Measurements from ENCODE around the gene GNG13. TPM values are rescaled to one million over a fixed set of nuclear protein-coding genes. Genes with fewer than 3 reads are reported as not detected.

The GNG13 gene
- total RNA-seq, 1 experiment from 2014 or later: not detected

DNA sequence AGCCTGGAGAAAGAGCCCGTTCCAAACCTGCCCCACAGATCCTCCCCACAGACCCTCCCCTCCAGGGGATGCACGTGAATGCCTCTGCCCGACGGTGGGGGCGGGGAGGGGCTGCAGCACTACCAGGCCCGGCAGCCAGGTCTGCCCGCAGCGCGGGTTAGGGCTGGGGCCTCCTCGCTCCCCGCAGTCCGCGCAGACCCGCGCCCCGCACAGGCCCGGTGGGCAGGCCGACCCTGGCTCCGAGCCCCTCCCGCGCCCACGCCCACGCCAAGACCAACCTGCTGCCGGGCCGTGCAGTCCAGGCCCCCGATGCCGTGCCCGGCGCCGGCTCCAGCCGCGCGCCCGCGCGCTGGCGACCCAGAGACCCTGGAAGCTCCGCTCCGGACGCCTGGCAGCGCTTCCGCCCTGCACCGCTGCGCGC is 12.5 kb downstream of the GNG13 start, which contains the start of gene RPUSD1:
TSS of gene RPUSD1 (minus strand) at position 404 of the 421 bp plus-strand sequence. CDS start 644 bp downstream, outside the sequence.
- ATAC-seq (peak; percentile 18), DNase-seq (no peak)
- Histone ChIP-seq H3K4me1 (ENCODE audit: insufficient read depth, low read length) (peaks cover 16% of the 10 kb centered on the region), H3K27ac (ENCODE audit: low read length) (no peak within 1 kb of the TSS), H3K4me2 (ENCODE audit: low read length) (peak within 1 kb of the TSS; percentile 94), H3F3A (ENCODE audit: low read length, unreplicated experiment) (no peaks in the 10 kb centered on the region), H3K9ac (ENCODE audit: low read length) (peak within 1 kb of the TSS; percentile 86), H3K27me3 (ENCODE audit: low read length) (no peaks in the 10 kb centered on the region), H3K9me3 (ENCODE audit: low read length) (no peaks in the 10 kb centered on the region), H3K79me2 (ENCODE audit: low read length) (peaks cover 45% of the 10 kb centered on the region), H4K20me1 (ENCODE audit: low read length) (no peaks in the 10 kb centered on the region), H3K9me2 (replicated peaks; ENCODE audit: low read length) (no peaks in the 10 kb centered on the region), H3K4me3 (ENCODE audit: low read length) (peak within 1 kb of the TSS; percentile 95), H3K36me3 (ENCODE audit: low read depth, low read length) (no peaks in the 10 kb centered on the region; the same call in 1 of the 2 replicates), H2AFZ (ENCODE audit: low read length) (peak within 1 kb of the TSS; percentile 80)
- no TSS peak for BruUV-seq (replicated peaks)
- ChIA-PET POLR2A (ENCODE audit: unreplicated experiment) (interaction anchor here (0.9 kb wide), 2 partner anchors 93 to 555 kb away, joined by 9 read pairs; no protein-coding TSS in a partner anchor), CTCF (interaction anchor here (0.6 to 1.5 kb wide), 4 partner anchors 47 to 76 kb away, joined by 5 to 9 read pairs (median 6); partner anchors contain the start of gene CIAO3)
- intact Hi-C loops (cut with micrococcal nuclease): loop anchor here (10.0 kb wide), 1 partner anchor 73 kb away; the partner anchor contains the start of gene METRN
- TF ChIP-seq EZH2 (IDR thresholded peaks at IDR 0.05; ENCODE audit: low read length, unreplicated experiment) (no peak), CTCF (conservative IDR thresholded peaks at IDR 0.05; ENCODE audit: low read depth, low read length) (no peak), EZH2phosphoT487 (IDR thresholded peaks at IDR 0.05; ENCODE audit: borderline replicate concordance, low read length) (no peak)

DNA sequence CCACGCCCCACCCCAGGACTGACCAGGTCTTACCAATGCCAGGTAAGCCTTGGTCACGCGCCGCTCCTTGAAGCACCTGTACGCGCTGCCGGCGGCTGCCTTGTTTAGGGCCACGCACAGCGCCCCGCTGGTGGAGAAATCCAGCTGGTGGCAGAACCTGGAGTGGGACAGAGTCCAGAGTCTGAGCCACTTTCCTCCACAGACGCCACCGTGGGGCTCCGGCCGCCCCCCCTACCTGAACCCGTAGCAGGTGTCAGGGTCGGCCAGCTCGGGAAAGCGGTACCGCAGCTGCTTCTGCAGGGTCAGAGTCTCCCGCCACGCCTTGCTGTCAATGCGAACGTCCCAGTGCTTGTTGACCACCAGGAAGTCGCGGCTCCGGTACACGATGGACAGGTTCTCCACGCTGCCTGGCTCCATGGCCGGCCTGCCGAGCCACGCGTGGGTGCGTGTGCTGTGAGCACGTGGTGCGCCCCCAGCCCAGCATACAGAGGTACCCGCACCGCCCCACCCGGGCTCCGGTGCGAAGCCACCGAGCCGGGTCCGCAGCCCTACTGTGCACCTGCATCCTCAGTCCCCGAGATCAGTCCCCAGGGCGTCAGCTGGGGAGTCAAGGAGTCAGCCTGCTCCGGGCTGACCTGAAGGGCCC is 13.1 kb downstream of the GNG13 start:
- H3F3A ChIP-seq (ENCODE audit: low read length, unreplicated experiment): no peaks in the 10 kb centered on the region
- no peak overlapping the region for H2AFZ ChIP-seq (ENCODE audit: low read length)
- no peaks in the 10 kb centered on the region for H3K27me3 ChIP-seq (ENCODE audit: low read length)
- DNase-seq (no peak), ATAC-seq (no peak)
- H3K36me3 ChIP-seq (ENCODE audit: low read depth, low read length): no peaks in the 10 kb centered on the region; the same call in 1 of the 2 replicates
- CTCF ChIA-PET: interaction anchor here (0.6 kb wide), 1 partner anchor 48 kb away, joined by 6 read pairs; no protein-coding TSS in a partner anchor
- TF ChIP-seq EZH2phosphoT487 (IDR thresholded peaks at IDR 0.05; ENCODE audit: borderline replicate concordance, low read length) (no peak), CTCF (conservative IDR thresholded peaks at IDR 0.05; ENCODE audit: low read depth, low read length) (no peak), EZH2 (IDR thresholded peaks at IDR 0.05; ENCODE audit: low read length, unreplicated experiment) (no peak)
- no TSS peak for BruUV-seq (replicated peaks)
- POLR2A ChIA-PET (ENCODE audit: unreplicated experiment): interaction anchor here (0.9 kb wide), 1 partner anchor 92 kb away, joined by 9 read pairs; no protein-coding TSS in a partner anchor
- H3K79me2 ChIP-seq (ENCODE audit: low read length): peaks cover 45% of the 10 kb centered on the region
- H3K9me2 ChIP-seq (replicated peaks; ENCODE audit: low read length): no peaks in the 10 kb centered on the region
- intact Hi-C loops (cut with micrococcal nuclease): loop anchor here (10.0 kb wide), 1 partner anchor 73 kb away; the partner anchor contains the start of gene METRN
- H3K9me3 ChIP-seq (ENCODE audit: low read length): no peaks in the 10 kb centered on the region
- H3K4me3 ChIP-seq (ENCODE audit: low read length): peak overlapping the region; percentile 95
- peaks cover 19% of the 10 kb centered on the region for H3K4me1 ChIP-seq (ENCODE audit: insufficient read depth, low read length)
- peak overlapping the region; percentile 81 for H3K9ac ChIP-seq (ENCODE audit: low read length)
- H4K20me1 ChIP-seq (ENCODE audit: low read length): no peaks in the 10 kb centered on the region
- H3K27ac ChIP-seq (ENCODE audit: low read length): no peak overlapping the region
- H3K4me2 ChIP-seq (ENCODE audit: low read length): peak overlapping the region; percentile 92

Measured in PC-3 (cell line).